Measurements from ENCODE around the gene VCX.

- TF ChIP-seq CTCF (optimal IDR thresholded peaks at IDR 0.05 in 1 of 3, IDR thresholded peaks at IDR 0.05 in 1 of 3, conservative IDR thresholded peaks at IDR 0.05 in 1 of 3; ENCODE audit: extremely low read depth in 1 of 3, insufficient read depth in 2 of 3, low read length in 3 of 3) (no peak), EZH2 (IDR thresholded peaks at IDR 0.05; ENCODE audit: low read length) (no peak)
Measured at GRCh38 chrX:7841084-7841805, 1.7 kb upstream of the VCX start.

Data from keratinocyte (primary cell).